T-helper 22 cell (primary cell): ENCODE measurements around the gene CTIF.
"Not testable (repeated sequence)": the region's sequence is repeated elsewhere in the genome, so short reads cannot be mapped to it uniquely, and the experiment has no call there.

ENCODE experiments used
- DNase-seq: peaks from one replicate; pipeline ENCODE4 v3.0.0-alpha.2; 2020; ENCODE audit warnings: low read depth

CTIF gene

GRCh38 chr18:48803951-48804855 is 265.4 kb downstream of the CTIF start:
- no peak for DNase-seq

DNA sequence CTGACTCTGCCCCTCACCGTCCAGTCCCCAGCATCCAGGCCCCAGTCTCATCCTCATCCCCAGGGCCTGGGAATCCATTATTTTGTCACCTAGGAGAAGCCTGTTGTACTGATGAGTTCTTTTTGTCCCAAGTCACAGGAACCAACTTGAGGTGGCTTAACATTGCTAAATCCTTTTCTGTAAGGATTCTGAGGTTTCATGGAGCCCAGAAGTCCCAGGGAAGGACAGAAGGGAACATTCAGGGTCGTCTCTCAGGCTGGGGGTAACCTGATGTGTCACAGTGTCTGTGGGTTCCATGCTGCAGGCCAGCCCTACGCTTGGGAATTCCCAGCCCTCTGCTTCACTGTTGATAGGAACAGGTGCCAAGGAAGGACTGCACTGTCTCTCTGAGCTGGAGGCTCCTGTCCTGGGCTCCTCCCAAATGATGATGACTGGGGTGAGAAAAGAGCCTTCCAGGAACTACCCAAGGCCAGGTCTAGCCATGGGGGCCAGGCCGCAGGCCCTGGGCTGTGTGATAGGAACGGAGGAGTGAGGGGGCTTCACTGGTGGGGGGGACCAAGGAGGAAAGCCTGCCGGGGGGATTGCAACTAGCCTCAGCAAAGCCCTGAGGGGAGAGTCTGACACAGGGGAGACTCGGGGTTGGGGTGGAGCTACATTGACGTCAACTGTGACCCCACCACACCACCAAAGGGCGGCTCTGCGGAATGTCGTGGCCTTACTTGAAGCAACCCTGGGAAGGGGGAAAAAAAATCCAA is 266.2 kb downstream of the CTIF start:
- no peak for DNase-seq

- no peak for DNase-seq
Measured at GRCh38 chr18:48805826-48806535, 267.1 kb downstream of the CTIF start.

DNA sequence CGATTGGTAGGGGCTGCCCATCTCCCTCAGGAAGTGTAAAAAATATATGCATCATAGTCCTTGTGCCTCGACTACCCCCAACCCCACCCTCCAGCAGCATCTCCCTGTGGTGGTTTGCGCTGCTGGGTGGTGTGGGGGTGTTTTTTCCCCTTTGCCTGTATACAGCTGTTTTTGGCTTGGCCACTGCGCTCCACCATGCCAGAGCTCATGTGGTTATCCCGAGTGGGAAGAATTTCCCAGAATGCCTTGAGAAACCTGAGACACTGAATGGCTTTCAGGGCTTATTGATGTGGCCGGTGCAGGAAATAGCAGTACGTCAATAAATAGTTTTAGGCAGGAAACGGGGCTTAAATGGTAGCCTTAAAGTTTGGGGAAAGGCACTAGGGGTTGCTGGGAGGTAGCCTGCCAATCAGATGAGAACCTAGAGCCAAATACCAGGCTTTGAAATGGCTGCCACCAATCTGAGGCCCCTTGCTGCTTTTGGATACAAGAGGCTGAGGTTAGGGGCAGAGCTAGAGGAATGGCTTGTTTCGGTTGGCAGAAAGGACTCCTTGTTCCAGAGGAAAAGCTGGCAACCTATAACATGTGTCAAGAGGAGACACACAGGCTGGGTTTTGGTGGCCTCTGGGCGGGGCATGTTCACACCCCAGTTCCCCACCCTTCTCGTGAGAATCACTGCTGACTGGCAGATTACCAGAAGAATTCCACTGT is 267.9 kb downstream of the CTIF start:
- DNase-seq = peak; percentile 30

- DNase-seq = no peak
Measured at GRCh38 chr18:48808476-48808875, 269.6 kb downstream of the CTIF start.

DNA sequence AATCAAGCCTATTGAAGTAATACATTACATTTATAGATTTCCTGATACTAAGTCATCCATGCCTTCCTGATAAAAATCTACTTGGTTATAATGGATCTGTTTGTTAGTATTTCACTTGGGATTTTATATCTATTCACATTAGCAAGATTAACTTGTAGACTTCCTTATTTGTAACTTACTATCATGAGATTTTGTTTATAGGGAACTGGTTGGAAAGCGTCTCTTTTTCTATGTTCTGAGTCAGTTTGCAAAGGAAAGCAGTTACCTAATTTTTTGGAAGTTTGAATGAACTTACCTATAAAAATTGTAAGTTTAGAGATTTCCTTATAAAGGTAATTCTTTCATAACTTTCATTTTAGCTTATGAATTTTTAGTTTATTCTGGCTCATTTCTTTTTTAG is 270.5 kb downstream of the CTIF start:
- no peak for DNase-seq

GRCh38 chr18:48810805-48811204 is 272.0 kb downstream of the CTIF start:
- DNase-seq = no peak

GRCh38 chr18:48811401-48811800 is 272.6 kb downstream of the CTIF start:
- no peak for DNase-seq

DNA sequence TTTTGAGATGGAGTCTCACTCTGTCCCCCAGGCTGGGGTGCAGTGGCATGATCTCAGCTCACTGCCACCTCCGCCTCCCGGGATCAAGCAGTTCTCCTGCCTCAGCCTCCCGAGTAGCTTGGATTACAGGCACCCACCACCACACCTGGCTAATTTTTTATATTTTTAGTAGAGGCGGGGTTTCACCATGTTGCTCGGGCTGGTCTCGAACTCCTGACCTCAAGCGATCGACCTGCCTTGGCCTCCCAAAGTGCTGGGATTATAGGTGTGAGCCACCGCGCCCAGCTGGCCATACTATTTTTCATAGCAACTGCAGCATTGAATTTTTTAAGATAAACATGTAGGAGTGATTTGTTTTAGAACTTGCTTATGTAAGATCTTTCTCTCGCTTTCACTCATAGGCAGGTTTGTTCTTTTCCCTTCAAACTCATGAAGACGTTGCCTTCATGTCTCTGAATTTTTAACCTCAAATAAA is 273.2 kb downstream of the CTIF start:
- DNase-seq = not testable (repeated sequence)

GRCh38 chr18:48813321-48813720 is 274.5 kb downstream of the CTIF start:
- DNase-seq = no peak

DNA sequence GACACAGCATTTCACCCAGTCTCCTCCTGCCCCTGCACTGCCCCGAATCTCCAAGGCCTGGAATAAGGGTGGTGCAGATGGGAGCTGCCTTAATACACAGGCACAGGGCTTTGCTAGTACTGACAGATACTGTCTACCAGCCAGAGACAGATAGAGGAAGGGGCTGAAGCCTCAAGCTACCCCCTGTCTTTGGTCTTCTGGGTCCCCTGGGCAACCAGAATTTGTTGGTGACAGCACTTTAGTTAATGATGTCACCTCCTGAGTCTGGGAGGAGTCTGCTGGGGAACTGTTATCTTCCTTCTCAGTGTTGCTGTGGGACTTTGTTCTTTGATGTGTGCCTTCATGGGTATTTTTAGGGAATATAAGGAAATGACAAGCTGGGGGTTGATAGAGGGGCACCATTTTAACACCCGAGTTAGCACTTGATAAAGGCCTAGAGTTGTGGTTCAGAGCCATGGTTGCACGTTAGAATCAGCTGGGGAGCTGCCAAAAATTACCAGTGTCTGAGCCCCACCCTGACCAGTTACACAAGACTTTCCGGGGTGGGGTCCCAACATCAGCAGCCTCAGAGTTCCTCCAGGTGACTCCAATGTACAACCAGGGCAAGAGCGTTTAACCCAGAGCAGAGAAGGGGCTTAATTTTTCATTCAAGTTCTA is 275.1 kb downstream of the CTIF start:
- DNase-seq = peak; percentile 56

- DNase-seq = no peak
Measured at GRCh38 chr18:48814490-48815178, 275.8 kb downstream of the CTIF start.

DNA sequence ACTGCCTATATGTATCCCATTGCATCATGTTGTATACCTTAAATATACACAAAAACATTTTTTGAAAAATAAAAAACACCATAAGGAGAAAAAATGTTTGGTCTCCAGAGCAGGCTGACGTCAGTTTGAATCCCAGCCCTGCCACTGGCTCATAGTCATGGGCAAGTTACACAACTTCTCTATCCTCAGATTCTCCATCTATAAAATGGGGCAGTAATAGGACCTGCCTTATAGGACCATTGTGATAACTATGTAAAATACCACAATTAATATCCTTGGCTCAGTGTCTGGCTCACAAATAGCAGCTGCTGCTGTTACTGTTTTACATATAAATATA is 276.3 kb downstream of the CTIF start:
- no peak for DNase-seq

DNA sequence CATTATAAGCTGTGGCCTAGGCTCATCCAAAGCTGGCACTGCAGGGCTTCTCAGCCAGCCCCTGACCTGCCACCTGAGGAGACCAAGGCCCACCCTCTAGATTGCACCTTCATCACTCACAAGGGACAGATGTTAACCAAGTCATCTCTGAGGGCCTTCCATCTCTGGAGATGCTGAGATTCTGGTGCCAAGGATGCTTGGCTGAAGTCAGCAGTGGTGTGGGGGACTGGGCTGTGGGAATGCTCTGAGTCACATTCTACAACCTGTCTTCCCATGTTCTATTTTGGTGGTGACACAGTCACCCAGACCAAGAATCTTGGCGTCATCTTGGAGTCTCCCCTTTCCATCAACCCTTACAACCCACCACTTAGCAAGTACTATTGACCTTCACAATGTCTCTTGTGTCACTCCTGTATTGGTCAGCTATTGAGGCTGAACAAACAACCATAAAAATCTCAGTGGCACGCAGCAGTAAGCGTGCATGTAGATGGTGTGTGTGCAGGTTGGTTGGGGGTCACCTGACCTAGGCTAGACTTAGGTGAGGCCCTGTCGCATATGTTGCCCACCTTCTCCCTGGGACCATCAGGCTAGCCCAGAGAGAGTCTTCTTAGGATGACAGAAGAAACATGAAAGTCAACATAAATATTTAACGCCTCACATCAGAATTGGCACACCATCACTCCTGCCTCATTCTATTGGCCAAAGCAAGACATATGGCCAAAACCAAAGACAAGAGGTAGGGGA is 276.9 kb downstream of the CTIF start:
- DNase-seq = no peak

DNA sequence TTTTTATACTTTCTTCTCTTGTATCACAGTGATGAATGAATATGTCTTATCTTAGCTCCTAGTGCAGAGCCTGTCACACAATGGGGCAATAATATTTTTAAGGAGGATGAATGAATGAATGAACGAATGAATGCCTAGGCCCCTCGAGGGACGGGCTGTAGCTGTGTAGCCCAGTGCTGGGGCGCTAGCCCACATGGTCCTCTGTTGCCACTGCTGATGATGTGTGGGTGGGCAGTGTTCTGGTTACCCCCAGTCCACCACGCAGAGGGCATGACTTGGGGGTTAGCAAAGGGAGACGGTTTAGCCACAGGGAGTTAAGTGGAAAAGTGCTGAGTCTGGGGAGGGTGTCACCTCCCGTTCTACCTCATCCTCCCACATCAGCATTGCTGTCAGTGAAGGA is 277.7 kb downstream of the CTIF start:
- DNase-seq = no peak

DNA sequence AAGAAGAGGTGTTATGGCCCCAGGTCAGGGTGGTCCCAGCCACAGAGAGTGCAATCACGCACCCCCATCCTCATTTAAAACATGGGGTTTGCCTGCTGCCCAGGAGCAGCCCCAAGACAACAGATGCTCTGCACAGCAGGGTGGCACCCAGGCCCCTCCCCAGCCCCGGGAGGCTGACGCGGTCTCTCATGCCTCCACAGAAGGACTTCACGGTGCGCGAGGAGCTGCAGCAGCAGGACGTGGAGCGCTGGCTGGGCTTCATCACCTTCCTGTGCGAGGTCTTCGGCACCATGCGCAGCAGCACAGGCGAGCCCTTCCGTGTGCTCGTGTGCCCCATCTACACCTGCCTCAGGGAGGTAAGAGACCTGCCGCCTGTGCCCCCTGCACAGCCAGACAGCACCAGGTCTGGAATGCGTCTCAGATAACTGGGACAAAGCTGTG is 278.2 kb downstream of the CTIF start:
- no peak for DNase-seq

DNA sequence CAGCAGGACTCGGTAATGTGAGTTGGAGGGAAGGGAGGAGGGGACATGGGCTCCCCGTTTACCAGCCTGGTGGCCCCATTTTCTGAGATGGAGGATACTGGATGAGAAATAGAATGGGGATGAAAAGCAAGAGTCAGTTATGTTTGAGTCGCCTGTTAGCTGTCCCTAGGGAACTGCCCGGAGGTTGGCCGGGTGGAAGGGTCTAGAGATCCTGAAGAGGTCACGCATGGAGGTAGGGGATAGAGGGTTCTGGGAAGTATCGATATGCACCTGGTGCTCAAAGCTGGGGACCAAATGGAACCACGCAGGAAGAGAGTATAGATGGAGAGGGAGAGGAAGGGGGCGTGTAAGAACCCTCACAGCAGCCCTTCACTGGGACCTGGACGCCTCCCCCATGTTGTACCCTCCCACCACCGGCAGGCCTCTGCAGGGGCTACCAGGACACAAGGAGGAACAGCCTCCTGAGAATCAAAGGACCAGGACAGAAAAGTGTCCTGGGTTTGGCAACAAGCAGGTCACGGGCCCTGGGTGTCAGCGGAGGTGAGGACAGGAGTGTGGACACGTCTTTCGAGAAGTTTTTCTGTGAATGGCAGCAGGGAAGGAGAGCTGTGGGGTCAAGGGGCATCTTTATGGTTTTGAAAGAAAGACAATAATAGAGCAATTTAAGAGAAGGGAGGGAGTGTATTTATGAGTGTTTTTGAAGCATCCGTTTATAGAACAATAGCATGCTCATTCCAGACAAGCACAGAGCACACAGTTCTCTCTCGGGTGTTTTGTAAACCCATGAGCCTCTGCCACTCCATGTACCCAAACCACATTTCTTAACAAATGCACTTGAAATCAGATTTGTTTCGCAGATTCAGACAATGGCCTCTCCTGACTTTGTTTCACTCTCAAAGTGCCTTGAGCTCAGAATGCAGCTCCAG is 279.8 kb downstream of the CTIF start:
- no peak for DNase-seq

- no peak for DNase-seq
Measured at GRCh38 chr18:48819276-48819675, 280.4 kb downstream of the CTIF start.
